MCF 10A (cell line): ENCODE results near the gene NCKAP1. TPM values are rescaled to one million over a fixed set of nuclear protein-coding genes. Genes with fewer than 3 reads are reported as not detected.
"Not testable (repeated sequence)": the region's sequence is repeated elsewhere in the genome, so short reads cannot be mapped to it uniquely, and the experiment has no call there.

ENCODE experiments used
- BruUV-seq: library from RNA; stranded (reverse); fragments of 400-500 nt; replicated peaks from 2 replicates; lab custom pipeline; 2021; lab: Mats Ljungman, UMichigan
- CTCF ChIA-PET: fragments of 300-600 bp; sonication (Branson Sonifier 250); formaldehyde crosslinking; extraction: SDS; loops from one replicate; lab custom pipeline; 2021; ENCODE audit warnings: antibody characterized with exemption, inconsistent platforms; lab: Yijun Ruan, JAX
- POLR2A ChIA-PET: fragments of 300-600, 350-650 bp; sonication (Branson Sonifier 250); formaldehyde crosslinking; extraction: SDS; loops from one replicate; lab custom pipeline; 2020; ENCODE audit warnings: antibody characterized with exemption, inconsistent platforms; lab: Yijun Ruan, JAX
- DNase-seq: peaks from one replicate; pipeline ENCODE4 v3.0.0-alpha.2; 2018; ENCODE audit not compliant: unreplicated experiment
- H3K27ac Mint-ChIP-seq: one replicate; pipeline ENCODE4 v1.8.0; 2022; ENCODE audit warnings: mild to moderate bottlenecking, low read depth, mixed read lengths; ENCODE audit not compliant: unreplicated experiment
- H3K27me3 Mint-ChIP-seq: one replicate; pipeline ENCODE4 v1.8.0; 2022; ENCODE audit warnings: mixed read lengths; ENCODE audit not compliant: insufficient read depth, unreplicated experiment
- H3K36me3 Mint-ChIP-seq: one replicate; pipeline ENCODE4 v1.8.0; 2022; ENCODE audit warnings: mild to moderate bottlenecking, moderate library complexity, mixed read lengths; ENCODE audit not compliant: insufficient read depth, unreplicated experiment
- H3K4me1 Mint-ChIP-seq: one replicate; pipeline ENCODE4 v1.8.0; 2022; ENCODE audit warnings: mixed read lengths; ENCODE audit not compliant: insufficient read depth, unreplicated experiment
- H3K4me3 Mint-ChIP-seq: one replicate; pipeline ENCODE4 v1.8.0; 2022; ENCODE audit warnings: mild to moderate bottlenecking, moderate library complexity, mixed read lengths; ENCODE audit not compliant: unreplicated experiment
- H3K9me3 Mint-ChIP-seq: one replicate; pipeline ENCODE4 v1.8.0; 2022; ENCODE audit warnings: mixed read lengths; ENCODE audit not compliant: unreplicated experiment
- intact Hi-C: fragments of 100-400 bp; cut with micrococcal nuclease; formaldehyde crosslinking; loops from 2 replicates; pipeline ENCODE4 v1.14.1; 2022
- total RNA-seq: library from RNA; stranded (reverse); gene quantifications from 2 replicates; pipeline ENCODE4 v1.2.3, GENCODE V29; 2022
- TF ChIP-seq, protein P1 (sequence below): fragments of 200-600 bp; IDR thresholded peaks from one replicate; pipeline ENCODE4 v1.8.0; 2022; ENCODE audit warnings: antibody characterized with exemption, mild to moderate bottlenecking; ENCODE audit not compliant: unreplicated experiment

NCKAP1 gene
- total RNA-seq, 1 experiment from 2014 or later = 160 TPM

DNA sequence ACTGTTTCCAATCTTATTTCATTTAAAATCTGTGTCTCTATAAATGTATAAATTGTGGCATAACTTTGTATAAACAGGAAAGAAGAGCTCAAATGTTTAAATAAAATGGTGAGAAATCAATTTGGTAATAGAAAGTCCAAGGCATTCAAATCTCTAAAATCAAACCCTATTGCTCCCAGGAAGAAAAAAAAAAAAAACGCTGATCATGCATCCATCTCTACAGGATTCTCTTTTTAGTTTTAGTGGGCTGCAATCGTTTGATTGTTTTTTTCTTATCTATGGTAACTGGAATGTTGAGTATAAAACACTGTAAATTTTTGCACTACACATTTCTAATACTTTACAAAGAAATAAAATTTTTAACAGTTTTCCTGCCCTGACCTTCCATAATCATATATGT lies 75.6 kb downstream of the NCKAP1 start:
- Mint-ChIP-seq H3K9me3 (no peaks in the 10 kb centered on the region), H3K4me3 (no peak overlapping the region), H3K36me3 (peaks cover 70% of the 10 kb centered on the region), H3K27me3 (no peaks in the 10 kb centered on the region), H3K27ac (no peak overlapping the region), H3K4me1 (peaks cover under 1% of the 10 kb centered on the region)
- no peak for DNase-seq
- TF ChIP-seq, protein P1, sequence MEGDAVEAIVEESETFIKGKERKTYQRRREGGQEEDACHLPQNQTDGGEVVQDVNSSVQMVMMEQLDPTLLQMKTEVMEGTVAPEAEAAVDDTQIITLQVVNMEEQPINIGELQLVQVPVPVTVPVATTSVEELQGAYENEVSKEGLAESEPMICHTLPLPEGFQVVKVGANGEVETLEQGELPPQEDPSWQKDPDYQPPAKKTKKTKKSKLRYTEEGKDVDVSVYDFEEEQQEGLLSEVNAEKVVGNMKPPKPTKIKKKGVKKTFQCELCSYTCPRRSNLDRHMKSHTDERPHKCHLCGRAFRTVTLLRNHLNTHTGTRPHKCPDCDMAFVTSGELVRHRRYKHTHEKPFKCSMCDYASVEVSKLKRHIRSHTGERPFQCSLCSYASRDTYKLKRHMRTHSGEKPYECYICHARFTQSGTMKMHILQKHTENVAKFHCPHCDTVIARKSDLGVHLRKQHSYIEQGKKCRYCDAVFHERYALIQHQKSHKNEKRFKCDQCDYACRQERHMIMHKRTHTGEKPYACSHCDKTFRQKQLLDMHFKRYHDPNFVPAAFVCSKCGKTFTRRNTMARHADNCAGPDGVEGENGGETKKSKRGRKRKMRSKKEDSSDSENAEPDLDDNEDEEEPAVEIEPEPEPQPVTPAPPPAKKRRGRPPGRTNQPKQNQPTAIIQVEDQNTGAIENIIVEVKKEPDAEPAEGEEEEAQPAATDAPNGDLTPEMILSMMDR = no peak
- ChIA-PET CTCF (interaction anchor here (0.5 to 0.7 kb wide), 2 partner anchors 12 to 200 kb away, joined by 3 to 4 read pairs; no protein-coding TSS in a partner anchor), POLR2A (interaction anchor here (0.7 kb wide), 1 partner anchor 175 kb away, joined by 3 read pairs; no protein-coding TSS in a partner anchor)
- BruUV-seq = no TSS peak
- intact Hi-C loops = no loop called here

DNA sequence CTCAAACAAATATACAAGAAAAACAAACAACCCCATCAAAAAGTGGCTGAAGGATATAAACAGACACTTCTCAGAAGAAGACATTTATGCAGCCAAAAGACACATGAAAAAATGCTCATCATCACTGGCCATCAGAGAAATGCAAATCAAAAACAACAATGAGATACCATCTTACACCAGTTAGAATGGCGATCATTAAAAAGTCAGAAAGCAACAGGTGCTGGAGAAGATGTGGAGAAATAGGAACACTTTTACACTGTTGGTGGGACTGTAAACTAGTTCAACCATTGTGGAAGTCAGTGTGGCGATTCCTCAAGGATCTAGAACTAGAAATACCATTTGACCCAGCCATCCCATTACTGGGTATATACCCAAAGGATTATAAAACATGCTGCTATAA lies 77.4 kb downstream of the NCKAP1 start:
- H3K4me3 Mint-ChIP-seq, CTCF ChIA-PET, H3K4me1 Mint-ChIP-seq, H3K9me3 Mint-ChIP-seq, H3K27me3 Mint-ChIP-seq, BruUV-seq, H3K27ac Mint-ChIP-seq, DNase-seq, intact Hi-C loops: not testable (repeated sequence)
- H3K36me3 Mint-ChIP-seq = peaks cover 64% of the 10 kb centered on the region
- POLR2A ChIA-PET = interaction anchor here (0.6 kb wide), 1 partner anchor 109 kb away, joined by 3 read pairs; no protein-coding TSS in a partner anchor

DNA sequence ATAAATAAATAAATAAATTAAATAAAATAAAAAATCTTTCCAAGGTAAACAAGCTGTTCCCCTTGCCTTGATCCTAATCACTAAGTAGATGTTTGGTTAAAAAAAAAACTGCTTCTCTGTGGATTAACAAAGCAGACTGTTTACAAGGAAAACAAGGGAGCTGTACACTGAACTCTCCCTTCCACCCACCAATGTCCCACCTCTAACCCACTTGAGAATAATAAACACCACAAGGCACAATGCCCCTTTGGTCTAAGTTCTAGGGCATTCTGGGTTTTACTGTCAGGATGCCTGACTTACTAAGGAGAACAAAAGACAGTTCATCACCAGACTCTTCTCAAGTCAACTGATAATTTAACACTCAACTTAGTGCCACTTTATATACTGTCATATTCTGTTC lies 83.5 kb downstream of the NCKAP1 start:
- Mint-ChIP-seq H3K27ac (no peak overlapping the region), H3K27me3 (no peaks in the 10 kb centered on the region)

DNA sequence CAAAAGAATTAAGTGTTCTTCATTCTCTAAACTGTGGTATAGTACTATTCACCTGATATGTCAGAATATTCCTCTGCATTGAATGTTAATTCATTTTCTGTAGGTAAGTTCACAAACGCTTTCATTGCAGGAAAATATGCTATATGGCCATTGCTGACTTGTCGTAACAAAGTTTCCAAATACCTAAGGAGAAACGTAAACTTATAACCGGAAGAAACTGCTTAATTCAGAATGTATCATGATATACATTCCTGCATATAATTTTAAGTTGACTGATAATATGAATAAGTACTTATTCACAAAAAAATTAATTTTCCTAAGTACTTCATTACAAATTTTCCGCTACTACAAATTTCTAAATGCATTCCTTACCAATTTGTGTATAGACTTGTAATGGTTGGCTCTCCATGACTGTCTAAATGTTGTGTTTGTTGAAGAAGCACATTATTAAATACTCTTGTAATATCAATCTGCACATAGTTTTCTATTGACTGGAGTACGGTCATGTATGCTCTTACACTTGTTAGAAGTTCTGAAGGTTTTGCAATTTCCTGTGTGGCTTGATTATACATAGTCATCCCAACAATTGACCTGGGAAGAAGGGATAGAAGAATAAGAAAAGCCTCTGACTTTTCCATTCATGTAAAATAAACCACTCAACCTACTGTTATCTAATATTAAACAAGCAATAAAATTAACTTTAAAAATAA lies 85.4 kb downstream of the NCKAP1 start:
- Mint-ChIP-seq H3K4me1 (peaks cover 12% of the 10 kb centered on the region), H3K27me3 (no peaks in the 10 kb centered on the region), H3K4me3 (no peak overlapping the region), H3K27ac (no peak overlapping the region), H3K9me3 (no peaks in the 10 kb centered on the region), H3K36me3 (peaks cover 68% of the 10 kb centered on the region)
- DNase-seq = peak; percentile 42
- ChIA-PET POLR2A (interaction anchor here (4.2 kb wide), 1 partner anchor 15 kb away, joined by 14 read pairs; no protein-coding TSS in a partner anchor), CTCF (no interaction called here)
- TF ChIP-seq, protein P1 = no peak
- intact Hi-C loops = no loop called here
- no TSS peak for BruUV-seq

More for the DNA sequence above, 83.5 kb downstream of the NCKAP1 start:
- intact Hi-C loops = no loop called here
- H3K4me3 Mint-ChIP-seq = no peak overlapping the region
- TF ChIP-seq, protein P1 = no peak
- H3K9me3 Mint-ChIP-seq = no peaks in the 10 kb centered on the region
- peaks cover 4% of the 10 kb centered on the region for H3K4me1 Mint-ChIP-seq
- BruUV-seq = no TSS peak
- ChIA-PET POLR2A (interaction anchor here (0.9 to 1.3 kb wide), 2 partner anchors 18 to 29 kb away, joined by 3 to 4 read pairs; no protein-coding TSS in a partner anchor), CTCF (no interaction called here)
- no peak for DNase-seq
- peaks cover 68% of the 10 kb centered on the region for H3K36me3 Mint-ChIP-seq
